K562 (cell line): Measurements from ENCODE around the gene TMEM19. TPM values are rescaled to one million over a fixed set of nuclear protein-coding genes. Genes with fewer than 3 reads are reported as not detected.

ENCODE experiments used
- ATAC-seq: fragments of 200-7000 bp; cut with Tn5 transposase; 3 replicates; pipeline ENCODE4 v1.9.1; 2020; ENCODE audit warnings: moderate library complexity
- BruUV-seq: library from RNA; stranded (reverse); fragments of 400-500 nt; replicated peaks from 2 replicates; lab custom pipeline; 2021; lab: Mats Ljungman, UMichigan
- CTCF ChIA-PET: fragments of 300-600 bp; formaldehyde crosslinking; extraction: SDS; loops from one replicate; lab custom pipeline; 2021; ENCODE audit warnings: low intra/inter-chr PET ratio; lab: Yijun Ruan, JAX
- POLR2A ChIA-PET: fragments of 300-600, 350-650 bp; sonication (Branson Sonifier 250); formaldehyde crosslinking; extraction: SDS; loops from one replicate; lab custom pipeline; 2021; ENCODE audit warnings: antibody characterized with exemption, inconsistent platforms; lab: Yijun Ruan, JAX
- DNase-seq, 4 experiments: peaks; one replicate each; pipeline versions ENCODE4 v3.0.0 to v3.0.0-alpha.2; 2011 to 2018; ENCODE audit warnings: low spot score in 3 of 4, mixed read lengths in 3 of 4; ENCODE audit errors: extremely low read depth in 1 of 4
- FAIRE-seq: peaks from 2 replicates; lab custom pipeline; 2011; peaks lifted over from hg19 to GRCh38; lab: Jason Lieb, UNC
- H2AFZ ChIP-seq: 2 replicates; pipeline ENCODE4 v1.6.0; 2011; ENCODE audit warnings: low read depth, low read length, control low read depth, inconsistent platforms
- H3K27ac ChIP-seq: fragments of 200-600 bp; 3 replicates; pipeline ENCODE4 v1.8.0; 2011; ENCODE audit warnings: low read depth, mild to moderate bottlenecking, control low read depth, inconsistent platforms, low read length, moderate library complexity, mixed read lengths; ENCODE audit errors: extremely low read depth
- H3K27me3 ChIP-seq, 2 experiments: fragments of 300-600 bp in 1 of 2; 2 replicates in 1 of 2; 3 replicates in 1 of 2; pipeline versions ENCODE4 v1.6.0 to v1.8.0; 2011; ENCODE audit warnings: inconsistent platforms in 2 of 2, low read length in 2 of 2, mild to moderate bottlenecking in 1 of 2, mixed read lengths in 1 of 2, moderate library complexity in 1 of 2; ENCODE audit not compliant: control insufficient read depth in 2 of 2, insufficient read depth in 2 of 2
- H3K36me3 ChIP-seq: fragments of 300-600 bp; 3 replicates; pipeline ENCODE4 v1.8.0; 2011; ENCODE audit warnings: mild to moderate bottlenecking, low read length, inconsistent platforms; ENCODE audit not compliant: control insufficient read depth, insufficient read depth
- H3K4me1 ChIP-seq, 2 experiments: fragments of 200-600 bp in 1 of 2; replicated peaks in 1 of 2; 2 replicates in 1 of 2; 3 replicates in 1 of 2; pipeline versions ENCODE4 v1.5.1 to v1.8.0; 2011; ENCODE audit warnings: inconsistent platforms in 2 of 2, low read length in 2 of 2, mild to moderate bottlenecking in 1 of 2, mixed read lengths in 1 of 2, moderate library complexity in 1 of 2; ENCODE audit not compliant: control insufficient read depth in 2 of 2, insufficient read depth in 2 of 2
- H3K4me2 ChIP-seq: 2 replicates; pipeline ENCODE4 v1.6.1; 2011; ENCODE audit warnings: low read length, control low read depth, inconsistent platforms, mixed read lengths; ENCODE audit not compliant: insufficient read depth
- H3K4me3 ChIP-seq: fragments of 200-600 bp; sonication (generic), shearing (Covaris generic); 2 replicates; pipeline ENCODE4 v1.5.1; 2016; ENCODE audit warnings: control low read depth, inconsistent platforms
- H3K79me2 ChIP-seq: fragments of 200-600 bp; 3 replicates; pipeline ENCODE4 v1.8.0; 2011; ENCODE audit warnings: low read length, inconsistent platforms; ENCODE audit not compliant: control insufficient read depth, insufficient read depth
- H3K9ac ChIP-seq, 2 experiments: 2 replicates each; pipeline versions ENCODE4 v1.6.0 to v1.6.1; 2011; ENCODE audit warnings: low read depth in 2 of 2, low read length in 2 of 2, control low read depth in 1 of 2, inconsistent platforms in 1 of 2, mild to moderate bottlenecking in 1 of 2, mixed read lengths in 1 of 2; ENCODE audit not compliant: insufficient read depth in 1 of 2
- H3K9me1 ChIP-seq: one replicate; pipeline ENCODE4 v1.6.0; 2011; ENCODE audit warnings: inconsistent platforms, mild to moderate bottlenecking, low read length, moderate library complexity; ENCODE audit not compliant: control insufficient read depth, insufficient read depth
- H3K9me3 ChIP-seq: replicated peaks from 2 replicates; pipeline ENCODE4 v1.5.1; 2011; ENCODE audit warnings: low read depth, low read length, inconsistent platforms; ENCODE audit not compliant: control insufficient read depth, insufficient read depth
- H4K20me1 ChIP-seq: replicated peaks from 2 replicates; pipeline ENCODE4 v1.6.1; 2011; ENCODE audit warnings: low read length, inconsistent platforms, mixed read lengths; ENCODE audit not compliant: control insufficient read depth, insufficient read depth
- CCNT2 ChIP-seq: IDR thresholded peaks from 2 replicates; pipeline ENCODE4 v1.6.1; 2011; ENCODE audit warnings: borderline replicate concordance, low read depth, mild to moderate bottlenecking, moderate library complexity, mixed read lengths, low read length; ENCODE audit not compliant: insufficient read length; ENCODE audit errors: extremely low read depth
- PBX2 ChIP-seq, 2 experiments: IDR thresholded peaks in 1 of 2; conservative IDR thresholded peaks in 1 of 2; 2 replicates each; pipeline ENCODE4 v1.6.1; 2016; ENCODE audit warnings: low read depth in 2 of 2, mild to moderate bottlenecking in 1 of 2, missing compliant biosample characterization in 1 of 2, missing genetic modification characterization in 1 of 2, moderate library complexity in 1 of 2
- RBBP5 ChIP-seq: fragments of 200-600 bp; sonication (generic); IDR thresholded peaks from 2 replicates; pipeline ENCODE4 v1.6.1; 2012; ENCODE audit warnings: borderline replicate concordance, mild to moderate bottlenecking, low read length, control low read depth, inconsistent platforms; ENCODE audit not compliant: insufficient read depth, poor library complexity, severe bottlenecking
- SMARCB1 ChIP-seq: IDR thresholded peaks from 2 replicates; pipeline ENCODE4 v1.6.1; 2011; ENCODE audit warnings: improper control_type of control experiment, low read depth; ENCODE audit not compliant: insufficient read length
- SRSF3 ChIP-seq: fragments of 200-400 bp; formaldehyde crosslinking; IDR thresholded peaks from 2 replicates; pipeline ENCODE4 v1.6.1; 2016; ENCODE audit warnings: mild to moderate bottlenecking, low read length, moderate library complexity; ENCODE audit not compliant: insufficient read depth
- SRSF9 ChIP-seq: fragments of 200-400 bp; formaldehyde crosslinking; IDR thresholded peaks from 2 replicates; pipeline ENCODE4 v1.6.1; 2017; ENCODE audit warnings: low read depth, low read length, borderline replicate concordance
- WHSC1 ChIP-seq: IDR thresholded peaks from one replicate; pipeline ENCODE4 v1.6.1; 2012; ENCODE audit warnings: low read length, control low read depth, inconsistent platforms
- ZNF12 ChIP-seq: sonication (generic); formaldehyde crosslinking; IDR thresholded peaks from 2 replicates; pipeline ENCODE4 v1.4.0; 2020; ENCODE audit warnings: mild to moderate bottlenecking, missing genetic modification reagents
- ZNF175 ChIP-seq: fragments of 200-800 bp; sonication (Bioruptor generic); IDR thresholded peaks from 2 replicates; pipeline ENCODE4 v1.6.1; 2016; ENCODE audit warnings: low read depth, mild to moderate bottlenecking, missing genetic modification characterization, missing compliant biosample characterization
- ZNF253 ChIP-seq: fragments of 250-450 bp; sonication (Bioruptor Pico); conservative IDR thresholded peaks from 2 replicates; pipeline ENCODE4 v1.6.1; 2021; ENCODE audit warnings: mild to moderate bottlenecking
- ZNF668 ChIP-seq: fragments of 250-450 bp; sonication (Bioruptor Pico); IDR thresholded peaks from 2 replicates; pipeline ENCODE4 v1.8.0; 2022; ENCODE audit warnings: mild to moderate bottlenecking, inconsistent platforms
- ZNF77 ChIP-seq: fragments of 250-450 bp; sonication (Bioruptor Pico); IDR thresholded peaks from 2 replicates; pipeline ENCODE4 v1.5.0; 2020
- WGBS: fragments of 100-300 bp; shearing (Covaris generic); methylation state at CpG from one replicate; pipeline ENCODE4 v1.1.6; 2016; ENCODE audit warnings: low coverage, mixed read lengths; ENCODE audit not compliant: insufficient coverage; ENCODE audit errors: missing lambda C conversion rate; 5-methylcytosine and 5-hydroxymethylcytosine counted together
- in situ Hi-C: fragments of 300-500 bp; cut with MboI; formaldehyde crosslinking; loops from 4 replicates; pipeline ENCODE4 v1.15.0; 2018; ENCODE audit warnings: inconsistent platforms, mixed read lengths
- intact Hi-C: fragments of 100-400 bp; cut with micrococcal nuclease; formaldehyde crosslinking; loops from 2 replicates; pipeline ENCODE4 v1.14.2; 2022
- polyA plus RNA-seq, 8 experiments: library from polyadenylated mRNA; depleted of rRNA in 4 of 8; stranded (reverse) in 5 of 8; unstranded in 3 of 8; fragments of >200 nt; fragmentation: Nextera tagmentation in 2 of 8; fragmentation: Illumina TruSeq in 1 of 8; extraction: Ambion mirVana in 2 of 8; extraction: Trizol in 1 of 8; gene quantifications; 2 replicates each; pipeline versions ENCODE4 v1.2.1 to v1.2.3, GENCODE V29; 2011 to 2014; ENCODE audit warnings: inconsistent platforms in 1 of 8, missing spikeins in 1 of 8
- total RNA-seq, 7 experiments: library from RNA; depleted of rRNA in 6 of 7; stranded (reverse); fragments of >200 nt in 6 of 7; fragmentation: Illumina TruSeq in 2 of 7; extraction: Trizol in 2 of 7; gene quantifications; 2 replicates each; pipeline versions ENCODE4 v1.2.1 to v1.2.3, GENCODE V29; 2011 to 2021; ENCODE audit warnings: low replicate concordance in 1 of 7

Gene TMEM19
- total and polyA plus RNA-seq, 9 of the 15 experiments (the other 6 are each of a cell fraction or from before 2014, with no cell fraction given): 8.2 to 24.2 (median 17.2) TPM

- ChIA-PET CTCF (no interaction called here), POLR2A (interaction anchor here (0.6 to 1.0 kb wide), 2 partner anchors 14 to 27 kb away, joined by 3 to 4 read pairs; no protein-coding TSS in a partner anchor)
- FAIRE-seq: no peak
- Histone ChIP-seq H3K27ac (no peak overlapping the region), H3K4me1 (peaks cover 0 to 9% of the 10 kb centered on the region in 2 experiments; a peak in 2 of 5 replicates), H3K9me1 (no peaks in the 10 kb centered on the region), H4K20me1 (no peaks in the 10 kb centered on the region), H3K9me3 (no peaks in the 10 kb centered on the region), H3K4me2 (no peak overlapping the region), H3K9ac (no peak overlapping the region), H3K79me2 (no peaks in the 10 kb centered on the region), H3K4me3 (no peak overlapping the region), H3K36me3 (no peaks in the 10 kb centered on the region), H3K27me3 (no peaks in the 10 kb centered on the region), H2AFZ (no peak overlapping the region)
- TF ChIP-seq WHSC1 (no peak), ZNF668 (CRISPR knock-in tag) (no peak), ZNF77 (CRISPR knock-in tag) (no peak), ZNF175 (CRISPR knock-in tag) (no peak), SRSF3 (no peak), SRSF9 (no peak), RBBP5 (no peak), SMARCB1 (no peak), ZNF12 (no peak), ZNF253 (no peak), PBX2 (CRISPR knock-in tag; IDR thresholded peaks at IDR 0.05; ENCODE audit: low read depth) (no peak), PBX2 (tag; conservative IDR thresholded peaks at IDR 0.05; ENCODE audit: low read depth) (no peak), CCNT2 (no peak)
- DNase-seq: no peak
- intact Hi-C loops: no loop called here
- no peak for ATAC-seq
- BruUV-seq: no TSS peak
- WGBS: 77% methylated on average over 5 of the region's 5 CpGs
- in situ Hi-C loops: no loop called here
Observed at GRCh38 chr12:71719647-71720370, 33.9 kb downstream of the TMEM19 start.
